Kidney epithelial cell (primary cell): ENCODE data around the gene UCP3. TPM values are rescaled to one million over a fixed set of nuclear protein-coding genes. Genes with fewer than 3 reads are reported as not detected.

Experiments used
- DNase-seq: peaks from one replicate; pipeline ENCODE4 v3.0.0-alpha.2; 2010; ENCODE audit warnings: low read depth
- H3K27me3 ChIP-seq: 2 replicates; pipeline ENCODE4 v1.6.0; 2011; ENCODE audit warnings: low read length; ENCODE audit not compliant: control insufficient read depth, insufficient read depth
- H3K36me3 ChIP-seq: 2 replicates; pipeline ENCODE4 v1.5.1; 2011; ENCODE audit warnings: low read length; ENCODE audit not compliant: control insufficient read depth, insufficient read depth
- H3K4me3 ChIP-seq: 2 replicates; pipeline ENCODE4 v1.5.1; 2011; ENCODE audit warnings: low read depth, mild to moderate bottlenecking, control low read depth, low read length
- total RNA-seq: library from RNA; depleted of rRNA; stranded (reverse); fragments of >200 nt; gene quantifications from 2 replicates; pipeline ENCODE4 v1.2.3, GENCODE V29; 2015
- TF ChIP-seq, protein P1 (sequence below): IDR thresholded peaks from 2 replicates; pipeline ENCODE4 v1.5.1; 2011; ENCODE audit warnings: mild to moderate bottlenecking, moderate library complexity, low read length, control low read depth, inconsistent platforms; ENCODE audit not compliant: insufficient read depth, poor library complexity, severe bottlenecking

The UCP3 gene
- total RNA-seq, 1 donor from 2014 or later = 0.84 TPM

- no peak overlapping the region for H3K4me3 ChIP-seq
- no peaks in the 10 kb centered on the region for H3K36me3 ChIP-seq
- H3K27me3 ChIP-seq = peaks cover 2% of the 10 kb centered on the region
- TF ChIP-seq, protein P1, sequence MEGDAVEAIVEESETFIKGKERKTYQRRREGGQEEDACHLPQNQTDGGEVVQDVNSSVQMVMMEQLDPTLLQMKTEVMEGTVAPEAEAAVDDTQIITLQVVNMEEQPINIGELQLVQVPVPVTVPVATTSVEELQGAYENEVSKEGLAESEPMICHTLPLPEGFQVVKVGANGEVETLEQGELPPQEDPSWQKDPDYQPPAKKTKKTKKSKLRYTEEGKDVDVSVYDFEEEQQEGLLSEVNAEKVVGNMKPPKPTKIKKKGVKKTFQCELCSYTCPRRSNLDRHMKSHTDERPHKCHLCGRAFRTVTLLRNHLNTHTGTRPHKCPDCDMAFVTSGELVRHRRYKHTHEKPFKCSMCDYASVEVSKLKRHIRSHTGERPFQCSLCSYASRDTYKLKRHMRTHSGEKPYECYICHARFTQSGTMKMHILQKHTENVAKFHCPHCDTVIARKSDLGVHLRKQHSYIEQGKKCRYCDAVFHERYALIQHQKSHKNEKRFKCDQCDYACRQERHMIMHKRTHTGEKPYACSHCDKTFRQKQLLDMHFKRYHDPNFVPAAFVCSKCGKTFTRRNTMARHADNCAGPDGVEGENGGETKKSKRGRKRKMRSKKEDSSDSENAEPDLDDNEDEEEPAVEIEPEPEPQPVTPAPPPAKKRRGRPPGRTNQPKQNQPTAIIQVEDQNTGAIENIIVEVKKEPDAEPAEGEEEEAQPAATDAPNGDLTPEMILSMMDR = no peak
- no peak for DNase-seq
These were observed 46.7 kb downstream of the UCP3 start for GRCh38 chr11:73962101-73962705.

- TF ChIP-seq, protein P1 = no peak
- no peak for DNase-seq
- H3K4me3 ChIP-seq = no peak overlapping the region
- H3K36me3 ChIP-seq = no peaks in the 10 kb centered on the region
- H3K27me3 ChIP-seq = peaks cover 2% of the 10 kb centered on the region
These were observed 47.6 kb downstream of the UCP3 start for GRCh38 chr11:73961321-73961720.

DNA sequence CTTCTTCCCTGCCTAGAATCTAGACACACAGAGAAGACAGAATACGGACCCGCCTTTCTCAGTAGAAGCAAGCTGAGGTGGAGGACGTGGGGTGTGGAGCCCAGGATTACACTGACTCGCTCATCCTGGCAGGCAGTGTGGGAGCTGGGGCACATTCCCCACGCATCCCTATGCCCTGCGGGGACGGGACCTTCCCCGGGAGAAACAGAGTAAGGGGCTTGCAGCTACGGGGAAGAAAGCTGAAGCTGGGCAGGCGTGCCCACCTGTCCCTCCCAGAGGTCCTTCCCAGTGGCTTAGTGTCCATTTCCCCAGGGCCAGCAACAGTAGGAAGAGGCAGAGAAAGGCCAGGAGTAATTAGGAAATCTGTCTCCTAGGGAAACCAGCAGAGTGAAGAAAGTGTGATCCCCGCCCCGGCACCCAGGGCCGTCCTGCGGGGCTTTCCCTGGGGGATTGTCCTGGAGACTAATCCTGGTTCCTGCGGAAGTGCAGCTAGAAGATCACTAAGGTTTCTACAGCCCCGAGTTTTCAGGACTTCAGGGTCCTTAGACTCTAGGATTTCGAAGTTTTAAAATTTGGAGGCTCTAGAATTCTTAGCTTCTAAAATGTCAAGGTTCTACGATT, 50.3 kb downstream of the UCP3 start:
- no peaks in the 10 kb centered on the region for H3K36me3 ChIP-seq
- no peak for DNase-seq
- H3K27me3 ChIP-seq = peaks cover 2% of the 10 kb centered on the region
- TF ChIP-seq, protein P1 = no peak
- no peak overlapping the region for H3K4me3 ChIP-seq

GRCh38 chr11:73957654-73958361, 51.1 kb downstream of the UCP3 start:
- Histone ChIP-seq H3K4me3 (no peak overlapping the region), H3K27me3 (peaks cover 2% of the 10 kb centered on the region), H3K36me3 (no peaks in the 10 kb centered on the region)
- TF ChIP-seq, protein P1 = no peak
- no peak for DNase-seq

DNA sequence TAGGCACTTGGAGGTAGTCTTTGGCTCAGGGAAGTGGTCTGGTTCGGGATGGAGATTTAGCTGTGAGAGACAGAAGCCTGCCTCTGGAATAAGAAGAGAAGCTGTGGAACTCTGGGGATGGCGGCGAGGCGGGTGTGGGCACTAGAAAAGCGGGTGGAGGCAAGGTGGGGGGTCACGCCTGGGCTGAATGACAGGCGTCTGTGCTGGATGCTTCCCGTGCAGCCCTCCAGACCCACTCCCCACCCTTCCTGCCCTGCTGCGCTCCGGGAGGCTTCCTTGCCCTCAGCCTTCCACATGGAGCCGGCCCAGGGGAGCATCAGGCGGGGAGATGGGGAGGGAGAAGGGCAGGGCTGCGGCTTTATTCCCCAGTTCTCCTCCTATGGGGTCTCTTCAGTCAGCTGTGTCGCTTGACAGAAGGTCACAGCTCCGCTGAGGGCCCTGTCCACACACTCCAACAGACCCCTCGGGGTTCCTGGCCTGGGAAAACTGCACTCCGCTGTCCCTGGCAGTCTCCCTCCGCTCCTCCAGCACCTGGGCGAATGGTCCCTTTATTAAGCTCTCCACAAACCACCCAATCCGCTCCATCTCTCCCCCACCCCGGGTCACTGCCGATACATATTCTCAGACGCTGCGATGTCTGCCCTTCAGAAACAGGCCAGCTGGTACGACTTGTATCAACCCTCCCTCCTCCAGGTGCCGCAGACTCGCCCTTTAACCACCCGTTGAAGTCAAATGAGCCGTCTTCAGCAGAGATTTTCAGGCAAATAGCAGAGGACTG, 51.8 kb downstream of the UCP3 start:
- Histone ChIP-seq H3K36me3 (no peaks in the 10 kb centered on the region), H3K4me3 (no peak overlapping the region), H3K27me3 (peaks cover 2% of the 10 kb centered on the region)
- no peak for DNase-seq
- TF ChIP-seq, protein P1 = no peak
